DOHH2 (cell line): ENCODE measurements around the gene CHD9.

Experiments
- H3F3A ChIP-seq: fragments of 200-600 bp; sonication (generic), shearing (Covaris generic); 2 replicates; pipeline ENCODE4 v1.6.0; 2016; ENCODE audit warnings: antibody characterized with exemption, mild to moderate bottlenecking; ENCODE audit not compliant: control insufficient read depth, insufficient read depth
- H3K27ac ChIP-seq: fragments of 200-600 bp; sonication (generic); 2 replicates; pipeline ENCODE4 v1.5.1; 2014; ENCODE audit warnings: low read depth, mild to moderate bottlenecking, low read length, moderate library complexity
- H3K27me3 ChIP-seq: fragments of 200-600 bp; sonication (generic); 2 replicates; pipeline ENCODE4 v1.6.1; 2014; ENCODE audit warnings: mild to moderate bottlenecking, low read length, mixed read lengths; ENCODE audit not compliant: control insufficient read depth
- H3K36me3 ChIP-seq: fragments of 200-600 bp; sonication (generic); 2 replicates; pipeline ENCODE4 v1.6.1; 2014; ENCODE audit warnings: mild to moderate bottlenecking, low read length, moderate library complexity, mixed read lengths; ENCODE audit not compliant: control insufficient read depth
- H3K4me1 ChIP-seq: fragments of 200-600 bp; sonication (generic); 2 replicates; pipeline ENCODE4 v1.6.1; 2014; ENCODE audit warnings: mild to moderate bottlenecking, low read length, mixed read lengths; ENCODE audit not compliant: control insufficient read depth
- H3K4me2 ChIP-seq: fragments of 200-600 bp; sonication (generic); 2 replicates; pipeline ENCODE4 v1.6.0; 2014; ENCODE audit warnings: mild to moderate bottlenecking, low read length, moderate library complexity
- H3K4me3 ChIP-seq: fragments of 200-600 bp; sonication (generic); 2 replicates; pipeline ENCODE4 v1.5.1; 2014; ENCODE audit warnings: mild to moderate bottlenecking, low read length, mixed read lengths
- H3K79me2 ChIP-seq: fragments of 200-600 bp; sonication (generic); 2 replicates; pipeline ENCODE4 v1.6.1; 2014; ENCODE audit warnings: mild to moderate bottlenecking, low read length, mixed read lengths; ENCODE audit not compliant: control insufficient read depth
- H3K9me2 ChIP-seq: fragments of 200-600 bp; sonication (generic); replicated peaks from 2 replicates; pipeline ENCODE4 v1.6.1; 2014; ENCODE audit warnings: mild to moderate bottlenecking, low read length, mixed read lengths; ENCODE audit not compliant: control insufficient read depth
- H3K9me3 ChIP-seq: fragments of 200-600 bp; sonication (generic); 2 replicates; pipeline ENCODE4 v1.6.1; 2014; ENCODE audit warnings: antibody characterized with exemption, low read length, mixed read lengths; ENCODE audit not compliant: control insufficient read depth, insufficient read depth
- H4K20me1 ChIP-seq: fragments of 200-600 bp; sonication (generic); 2 replicates; pipeline ENCODE4 v1.6.0; 2014; ENCODE audit warnings: low read depth, mild to moderate bottlenecking, antibody characterized with exemption, low read length, moderate library complexity; ENCODE audit not compliant: control insufficient read depth, insufficient read depth
- EZH2phosphoT487 ChIP-seq: fragments of 200-600 bp; sonication (generic); IDR thresholded peaks from 2 replicates; pipeline ENCODE4 v1.6.1; 2017; ENCODE audit warnings: borderline replicate concordance, mild to moderate bottlenecking, antibody characterized with exemption, low read length, moderate library complexity, mixed read lengths
- TF ChIP-seq, protein P1 (sequence below): fragments of 200-600 bp; sonication (generic); IDR thresholded peaks from one replicate; pipeline ENCODE4 v1.5.1; 2014; ENCODE audit warnings: antibody characterized with exemption, mild to moderate bottlenecking, low read depth, low read length; ENCODE audit not compliant: poor library complexity, severe bottlenecking

Gene CHD9

DNA sequence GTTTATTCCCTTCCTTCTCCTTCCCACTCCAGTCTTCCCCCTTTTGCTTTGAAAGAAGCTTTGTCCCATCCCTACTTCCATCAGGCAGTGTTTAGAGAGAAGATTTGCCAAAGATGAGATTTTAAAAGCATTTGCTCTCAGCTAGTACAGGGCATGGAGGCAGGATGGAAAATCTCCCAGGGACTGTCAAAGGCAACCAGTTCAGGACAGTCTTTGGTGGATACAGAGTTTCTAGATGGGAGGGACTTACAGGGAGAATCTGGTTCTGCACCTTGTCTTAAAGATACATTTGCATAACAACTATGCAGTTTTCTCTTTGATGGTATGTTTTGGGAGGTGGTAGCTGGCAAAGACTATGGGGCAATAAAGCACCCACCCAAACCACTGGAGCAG, 26.2 kb downstream of the CHD9 start:
- no peaks in the 10 kb centered on the region for H3K27me3 ChIP-seq
- no peak overlapping the region for H3K4me3 ChIP-seq
- peaks cover 45% of the 10 kb centered on the region for H3K79me2 ChIP-seq
- H3K9me3 ChIP-seq, result no peaks in the 10 kb centered on the region
- H3K9me2 ChIP-seq, result no peaks in the 10 kb centered on the region
- H3F3A ChIP-seq, result no peaks in the 10 kb centered on the region
- no peaks in the 10 kb centered on the region for H3K4me1 ChIP-seq
- peaks cover 7% of the 10 kb centered on the region; the same call in 1 of the 2 replicates for H4K20me1 ChIP-seq
- H3K27ac ChIP-seq, result no peak overlapping the region
- H3K36me3 ChIP-seq, result peaks cover 5% of the 10 kb centered on the region; the same call in 1 of the 2 replicates
- H3K4me2 ChIP-seq, result no peak overlapping the region
- TF ChIP-seq, protein P1, sequence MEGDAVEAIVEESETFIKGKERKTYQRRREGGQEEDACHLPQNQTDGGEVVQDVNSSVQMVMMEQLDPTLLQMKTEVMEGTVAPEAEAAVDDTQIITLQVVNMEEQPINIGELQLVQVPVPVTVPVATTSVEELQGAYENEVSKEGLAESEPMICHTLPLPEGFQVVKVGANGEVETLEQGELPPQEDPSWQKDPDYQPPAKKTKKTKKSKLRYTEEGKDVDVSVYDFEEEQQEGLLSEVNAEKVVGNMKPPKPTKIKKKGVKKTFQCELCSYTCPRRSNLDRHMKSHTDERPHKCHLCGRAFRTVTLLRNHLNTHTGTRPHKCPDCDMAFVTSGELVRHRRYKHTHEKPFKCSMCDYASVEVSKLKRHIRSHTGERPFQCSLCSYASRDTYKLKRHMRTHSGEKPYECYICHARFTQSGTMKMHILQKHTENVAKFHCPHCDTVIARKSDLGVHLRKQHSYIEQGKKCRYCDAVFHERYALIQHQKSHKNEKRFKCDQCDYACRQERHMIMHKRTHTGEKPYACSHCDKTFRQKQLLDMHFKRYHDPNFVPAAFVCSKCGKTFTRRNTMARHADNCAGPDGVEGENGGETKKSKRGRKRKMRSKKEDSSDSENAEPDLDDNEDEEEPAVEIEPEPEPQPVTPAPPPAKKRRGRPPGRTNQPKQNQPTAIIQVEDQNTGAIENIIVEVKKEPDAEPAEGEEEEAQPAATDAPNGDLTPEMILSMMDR, result no peak
- no peak for TF ChIP-seq EZH2phosphoT487

DNA sequence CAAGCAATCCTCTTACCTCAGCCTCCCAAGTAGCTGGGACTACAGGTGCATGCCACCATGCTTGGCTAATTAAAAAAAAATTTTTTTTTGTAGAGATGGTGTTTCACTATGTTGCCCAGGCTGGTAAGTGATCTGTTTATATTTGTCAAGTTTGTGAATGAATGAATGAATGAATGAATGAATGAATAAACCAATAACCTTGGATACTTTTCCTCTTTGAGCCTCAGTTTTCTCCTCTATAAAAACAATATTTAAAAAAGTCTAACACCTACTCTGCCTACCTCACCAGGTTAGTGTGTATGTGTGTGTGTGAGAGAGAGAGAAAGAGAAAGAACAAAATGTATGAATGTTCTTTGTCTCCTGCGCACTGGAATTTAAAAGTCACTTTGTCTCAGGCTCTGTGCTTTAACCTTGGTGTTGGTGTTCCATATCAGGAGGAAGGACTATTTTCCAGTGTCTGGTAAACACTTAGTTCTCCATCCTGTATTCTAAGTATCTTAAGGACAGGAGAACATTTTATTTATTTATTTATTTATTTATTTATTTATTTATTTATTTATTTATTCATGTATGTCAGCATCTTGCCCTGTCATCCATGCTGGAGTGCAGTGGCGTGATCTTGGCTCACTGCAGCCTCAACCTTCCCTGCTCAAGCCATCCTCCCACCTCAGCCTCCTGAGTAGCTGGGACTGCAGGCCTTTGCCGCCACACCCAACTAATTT, 27.1 kb downstream of the CHD9 start:
- Histone ChIP-seq H4K20me1 (peaks cover 7% of the 10 kb centered on the region; the same call in 1 of the 2 replicates), H3K27ac (no peak overlapping the region), H3K27me3 (no peaks in the 10 kb centered on the region), H3K4me1 (no peaks in the 10 kb centered on the region), H3F3A (no peaks in the 10 kb centered on the region), H3K4me2 (no peak overlapping the region), H3K9me2 (no peaks in the 10 kb centered on the region), H3K79me2 (peaks cover 45% of the 10 kb centered on the region), H3K36me3 (peaks cover 5% of the 10 kb centered on the region; the same call in 1 of the 2 replicates), H3K9me3 (no peaks in the 10 kb centered on the region), H3K4me3 (no peak overlapping the region)
- TF ChIP-seq, protein P1, result no peak
- TF ChIP-seq EZH2phosphoT487, result no peak

GRCh38 chr16:53082509-53082908, 27.7 kb downstream of the CHD9 start:
- no peaks in the 10 kb centered on the region for H3K4me1 ChIP-seq
- H3K36me3 ChIP-seq, result peaks cover 5% of the 10 kb centered on the region; the same call in 1 of the 2 replicates
- H3K27me3 ChIP-seq, result no peaks in the 10 kb centered on the region
- no peaks in the 10 kb centered on the region for H3K9me2 ChIP-seq
- no peaks in the 10 kb centered on the region for H3F3A ChIP-seq
- H3K4me2 ChIP-seq, result no peak overlapping the region
- H4K20me1 ChIP-seq, result peaks cover 7% of the 10 kb centered on the region; the same call in 1 of the 2 replicates
- H3K9me3 ChIP-seq, result no peaks in the 10 kb centered on the region
- H3K27ac ChIP-seq, result no peak overlapping the region
- H3K4me3 ChIP-seq, result no peak overlapping the region
- no peak for TF ChIP-seq EZH2phosphoT487
- TF ChIP-seq, protein P1, result no peak
- peaks cover 45% of the 10 kb centered on the region for H3K79me2 ChIP-seq
